GM19372 (cell line): ENCODE results near the gene GTSE1.

Source experiments
- ATAC-seq: cut with Tn5 transposase; IDR thresholded peaks from one replicate; pipeline ENCODE4 v1.9.1; 2021; ENCODE audit warnings: mild to moderate bottlenecking, low read depth, moderate library complexity; ENCODE audit not compliant: unreplicated experiment

The GTSE1 gene

GRCh38 chr22:46351131-46351735, 54.6 kb downstream of the GTSE1 start:
- no peak for ATAC-seq

DNA sequence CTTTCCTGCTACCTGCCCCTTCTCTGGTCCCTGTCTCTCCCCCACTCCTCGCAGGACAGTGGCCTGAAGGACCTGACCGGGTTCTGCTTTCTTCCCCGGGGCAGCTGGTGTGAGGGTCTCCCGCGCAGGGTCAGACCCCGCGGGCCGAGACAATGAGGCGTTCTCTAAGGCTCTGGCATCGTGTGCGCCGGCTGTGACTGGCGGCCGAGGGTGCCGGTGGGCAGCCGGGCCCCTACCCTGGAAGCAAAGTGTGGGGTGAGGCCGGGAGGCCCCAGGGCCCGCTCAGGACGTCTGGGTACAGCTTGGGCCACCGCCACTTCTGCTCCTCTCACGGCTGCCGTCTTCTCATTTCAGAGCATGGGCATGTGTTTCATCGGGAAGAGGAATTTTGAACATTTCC, 55.1 kb downstream of the GTSE1 start:
- no peak for ATAC-seq

GRCh38 chr22:46352276-46352675, 55.6 kb downstream of the GTSE1 start:
- no peak for ATAC-seq

- no peak for ATAC-seq
These were observed 56.2 kb downstream of the GTSE1 start for GRCh38 chr22:46352691-46353386.

DNA sequence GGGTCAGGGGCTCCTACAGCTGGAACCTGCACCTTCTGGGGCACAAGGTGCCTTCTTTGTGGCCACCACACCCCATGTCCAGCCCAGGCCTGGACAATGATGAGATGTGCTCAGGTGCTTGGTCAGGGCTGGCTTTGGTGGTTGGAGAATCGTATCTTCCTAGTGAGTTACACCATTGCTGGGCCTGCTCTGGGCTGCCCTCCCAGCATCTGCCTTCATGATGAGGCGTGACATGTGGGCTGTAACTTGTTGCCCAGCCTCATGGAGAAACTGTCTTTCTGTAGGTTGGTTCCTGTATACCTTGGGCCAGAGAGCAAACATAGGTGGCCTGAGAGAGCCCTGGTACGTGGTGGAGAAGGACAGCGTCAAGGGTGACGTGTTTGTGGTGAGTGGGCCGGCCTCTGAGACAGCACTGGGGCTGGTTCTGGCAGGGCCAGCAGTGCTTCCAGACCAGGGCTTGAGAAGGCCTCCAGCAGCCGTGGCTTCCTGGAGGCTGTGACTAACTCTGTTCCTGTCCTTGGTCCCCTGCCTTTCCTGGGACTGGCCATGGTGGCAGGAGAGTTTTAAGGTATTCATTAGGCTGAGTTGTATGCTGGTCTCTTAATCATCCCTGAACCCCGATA, 56.9 kb downstream of the GTSE1 start:
- no peak for ATAC-seq

DNA sequence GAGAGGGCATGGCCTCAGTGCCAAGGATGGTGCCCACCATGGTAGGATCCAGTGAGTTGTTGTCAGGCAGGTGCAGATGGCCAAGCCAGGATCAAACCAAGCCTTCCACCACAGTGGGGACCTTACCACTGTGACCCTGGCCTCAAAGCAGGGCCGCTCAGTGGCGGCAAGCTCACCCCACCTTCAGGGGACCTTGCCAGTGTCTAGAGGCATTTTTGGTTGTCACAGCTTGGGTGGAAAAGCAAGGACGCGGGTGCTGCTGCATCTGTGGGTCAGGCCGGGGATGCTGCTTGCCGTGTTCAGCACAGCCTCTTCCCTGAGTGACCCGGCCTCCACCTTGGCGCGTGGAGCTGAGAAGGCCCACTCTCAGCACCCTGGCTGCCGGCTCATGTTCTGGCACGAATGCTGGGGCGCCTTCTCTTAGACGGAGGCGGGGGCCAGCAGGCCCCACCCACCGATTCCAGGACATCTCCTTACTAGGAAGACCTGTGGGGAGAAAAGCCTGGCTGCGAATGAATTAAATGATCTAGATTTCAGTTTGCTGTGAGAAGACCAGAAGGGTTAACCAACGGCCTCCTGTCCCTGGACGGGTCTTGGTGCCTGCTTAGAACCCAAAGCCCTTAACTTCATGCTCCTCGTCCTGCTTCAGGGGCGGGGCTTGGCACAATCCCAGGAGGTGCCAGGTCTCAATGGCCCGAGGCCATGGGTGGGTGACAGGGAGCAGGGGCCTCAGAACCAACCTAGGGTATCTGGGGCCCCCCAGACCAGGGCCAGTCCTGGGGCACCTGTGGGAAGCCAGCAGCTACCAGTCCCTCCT, 57.7 kb downstream of the GTSE1 start:
- no peak for ATAC-seq

DNA sequence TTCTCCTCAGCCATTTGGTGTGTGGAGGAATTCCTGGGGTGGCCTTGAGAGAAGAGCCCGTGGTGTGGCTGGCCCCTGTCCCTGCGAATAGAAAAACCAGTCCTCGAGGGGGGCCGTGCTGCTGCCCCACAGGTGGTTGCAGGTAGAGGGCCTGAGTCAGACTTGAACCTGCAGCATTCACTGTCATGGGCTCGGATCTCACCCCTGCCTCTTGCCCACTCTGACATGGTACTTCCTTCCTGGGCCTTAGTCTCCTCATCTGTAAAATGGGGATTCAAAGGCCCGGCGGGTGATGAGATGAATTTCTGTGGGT, 58.3 kb downstream of the GTSE1 start:
- ATAC-seq, result no peak

DNA sequence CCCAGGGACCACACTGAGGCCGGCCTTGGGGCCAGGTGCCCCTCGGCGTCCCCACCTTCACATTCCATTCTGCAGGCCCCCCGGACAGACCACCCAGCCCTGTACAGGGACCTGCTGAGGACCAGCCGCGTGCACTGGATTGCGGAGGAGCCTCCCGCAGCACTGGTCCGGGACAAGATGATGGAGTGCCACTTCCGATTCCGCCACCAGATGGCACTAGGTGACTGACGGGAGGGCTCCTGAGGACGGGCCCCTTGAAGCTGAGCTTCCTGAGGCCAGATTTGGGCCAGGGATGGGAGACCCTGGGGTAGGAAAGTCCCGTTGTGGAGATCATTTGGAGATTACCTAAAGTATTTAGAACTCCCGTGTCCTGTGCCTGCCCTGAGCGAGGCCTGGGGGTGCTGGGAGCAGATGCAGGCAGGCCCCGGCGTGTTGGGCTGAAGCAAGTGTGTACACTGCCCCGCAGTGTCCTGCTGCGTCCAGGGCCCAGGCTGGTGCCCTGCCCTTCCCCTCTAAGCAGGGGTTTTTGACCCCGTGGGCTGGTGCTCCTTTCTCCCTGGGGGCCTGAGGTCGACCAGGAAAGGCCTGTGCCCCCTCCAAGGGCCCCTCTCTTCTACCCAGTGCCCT, 58.8 kb downstream of the GTSE1 start:
- ATAC-seq, result no peak

DNA sequence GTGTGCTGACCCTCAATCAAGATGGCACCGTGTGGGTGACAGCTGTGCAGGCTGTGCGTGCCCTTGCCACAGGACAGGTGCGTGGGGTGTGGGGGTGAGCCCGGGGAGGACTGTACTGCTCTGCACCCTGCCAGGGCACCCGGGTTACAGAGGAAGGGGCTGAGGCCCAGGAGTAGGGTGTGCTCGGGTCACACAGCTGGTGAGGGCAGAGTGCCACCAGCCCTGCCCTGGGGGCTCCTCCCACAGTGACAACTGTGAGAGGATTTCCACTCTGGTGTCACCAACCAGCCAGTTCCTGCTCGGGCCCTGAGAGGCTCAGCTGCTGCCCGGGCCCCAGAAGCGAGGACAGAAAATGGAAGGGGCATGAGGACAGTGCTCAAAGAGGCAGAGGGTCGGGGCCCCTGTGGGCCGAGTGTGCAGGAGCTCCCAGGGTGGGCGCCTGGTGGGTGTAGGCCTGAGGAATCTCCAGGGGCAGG, 59.4 kb downstream of the GTSE1 start:
- no peak for ATAC-seq

GRCh38 chr22:46356496-46357480, 60.1 kb downstream of the GTSE1 start:
- ATAC-seq, result no peak

GRCh38 chr22:46357711-46358520, 61.2 kb downstream of the GTSE1 start:
- no peak for ATAC-seq

GRCh38 chr22:46358766-46359165, 62.1 kb downstream of the GTSE1 start:
- no peak for ATAC-seq

- no peak for ATAC-seq
These were observed 62.7 kb downstream of the GTSE1 start for GRCh38 chr22:46359362-46359761.

- no peak for ATAC-seq
These were observed 63.4 kb downstream of the GTSE1 start for GRCh38 chr22:46360097-46360496.

DNA sequence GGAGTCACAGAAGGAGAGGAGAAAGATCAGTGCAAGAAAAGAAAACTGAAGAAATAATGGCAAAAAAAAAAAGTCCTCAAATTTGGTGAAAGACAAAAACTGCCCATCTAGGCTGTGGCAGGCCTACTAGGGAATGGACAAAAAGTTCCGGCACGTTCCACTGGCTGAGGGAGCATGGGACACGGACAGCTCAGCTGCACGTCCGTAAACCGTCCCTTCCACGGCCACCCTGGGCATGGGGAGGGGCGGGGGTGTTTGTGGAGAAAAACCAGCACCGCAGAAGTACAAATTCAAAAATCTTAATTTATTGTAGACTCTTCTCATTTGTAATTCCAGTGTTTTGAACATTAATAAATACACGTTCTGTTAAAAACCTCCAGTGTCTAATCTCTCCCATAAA, 64.2 kb downstream of the GTSE1 start:
- ATAC-seq, result no peak

DNA sequence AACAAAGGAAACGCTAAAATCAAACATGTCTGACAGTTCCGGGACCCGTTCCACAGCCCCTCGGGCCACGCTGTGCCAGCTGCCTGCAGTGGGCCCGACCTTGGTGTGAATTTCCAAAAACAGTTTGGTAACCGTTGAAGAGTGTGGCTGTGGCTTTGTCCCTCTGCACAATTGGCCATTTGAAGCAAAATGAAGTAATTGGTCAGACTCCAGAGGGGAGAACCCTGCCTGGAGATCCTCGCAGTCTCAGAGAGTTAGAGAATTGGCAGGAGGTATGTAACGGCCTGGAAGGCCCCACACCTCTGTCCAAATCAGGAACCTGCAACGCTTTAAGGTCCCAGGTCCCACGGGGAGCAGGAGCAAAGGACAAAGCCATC, 65.1 kb downstream of the GTSE1 start:
- ATAC-seq, result no peak

- ATAC-seq, result no peak
These were observed 65.7 kb downstream of the GTSE1 start for GRCh38 chr22:46362203-46362933.

GRCh38 chr22:46362934-46363515, 66.4 kb downstream of the GTSE1 start:
- ATAC-seq, result no peak
